ENCODE measurements around the gene TBR1.

DNA sequence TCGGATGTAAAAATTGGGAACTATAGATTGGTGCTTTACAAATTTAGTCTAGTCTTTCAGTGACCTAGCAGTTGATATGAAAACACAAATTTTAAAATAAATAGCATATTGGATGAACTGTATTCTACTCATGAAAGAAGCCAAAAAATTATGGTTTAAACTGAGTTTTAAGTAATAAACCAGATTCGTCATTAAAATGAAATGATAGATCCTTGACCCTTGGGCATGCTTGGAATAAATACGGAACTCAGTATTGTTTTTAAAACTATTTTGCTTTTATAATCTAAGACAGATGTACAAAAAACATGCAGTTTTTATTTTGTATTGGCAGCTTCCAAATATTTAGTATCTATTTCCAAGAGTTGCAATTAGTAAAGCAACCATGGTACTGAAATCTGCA lies 34.6 kb upstream of the TBR1 start:
- TF ChIP-seq, protein P1, sequence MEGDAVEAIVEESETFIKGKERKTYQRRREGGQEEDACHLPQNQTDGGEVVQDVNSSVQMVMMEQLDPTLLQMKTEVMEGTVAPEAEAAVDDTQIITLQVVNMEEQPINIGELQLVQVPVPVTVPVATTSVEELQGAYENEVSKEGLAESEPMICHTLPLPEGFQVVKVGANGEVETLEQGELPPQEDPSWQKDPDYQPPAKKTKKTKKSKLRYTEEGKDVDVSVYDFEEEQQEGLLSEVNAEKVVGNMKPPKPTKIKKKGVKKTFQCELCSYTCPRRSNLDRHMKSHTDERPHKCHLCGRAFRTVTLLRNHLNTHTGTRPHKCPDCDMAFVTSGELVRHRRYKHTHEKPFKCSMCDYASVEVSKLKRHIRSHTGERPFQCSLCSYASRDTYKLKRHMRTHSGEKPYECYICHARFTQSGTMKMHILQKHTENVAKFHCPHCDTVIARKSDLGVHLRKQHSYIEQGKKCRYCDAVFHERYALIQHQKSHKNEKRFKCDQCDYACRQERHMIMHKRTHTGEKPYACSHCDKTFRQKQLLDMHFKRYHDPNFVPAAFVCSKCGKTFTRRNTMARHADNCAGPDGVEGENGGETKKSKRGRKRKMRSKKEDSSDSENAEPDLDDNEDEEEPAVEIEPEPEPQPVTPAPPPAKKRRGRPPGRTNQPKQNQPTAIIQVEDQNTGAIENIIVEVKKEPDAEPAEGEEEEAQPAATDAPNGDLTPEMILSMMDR (conservative IDR thresholded peaks at IDR 0.05) = no peak
- no peak for TF ChIP-seq EZH2 (IDR thresholded peaks at IDR 0.05; ENCODE audit: low read depth)
